Type B pancreatic cell (in vitro differentiated cells): ENCODE results near the gene CHMP3. TPM values are rescaled to one million over a fixed set of nuclear protein-coding genes. Genes with fewer than 3 reads are reported as not detected.

ENCODE experiments used
- DNase-seq: peaks from one replicate; pipeline ENCODE4 v3.0.0; 2021; ENCODE audit warnings: mixed read lengths; ENCODE audit not compliant: unreplicated experiment; ENCODE audit errors: extremely low spot score
- H3K27ac Mint-ChIP-seq: 2 replicates; pipeline ENCODE4 v1.8.0; 2021; ENCODE audit warnings: mild to moderate bottlenecking, mixed read lengths
- H3K27me3 Mint-ChIP-seq: 2 replicates; pipeline ENCODE4 v1.8.0; 2021; ENCODE audit warnings: mixed read lengths
- H3K36me3 Mint-ChIP-seq: 2 replicates; pipeline ENCODE4 v1.8.0; 2021; ENCODE audit warnings: mixed read lengths
- H3K4me1 Mint-ChIP-seq: one replicate; pipeline ENCODE4 v1.8.0; 2021; ENCODE audit warnings: mixed read lengths; ENCODE audit not compliant: unreplicated experiment
- H3K4me3 Mint-ChIP-seq: 2 replicates; pipeline ENCODE4 v1.8.0; 2021; ENCODE audit warnings: mild to moderate bottlenecking, mixed read lengths
- H3K9me3 Mint-ChIP-seq: 2 replicates; pipeline ENCODE4 v1.8.0; 2021; ENCODE audit warnings: mixed read lengths
- long read RNA-seq: library from polyadenylated mRNA; unstranded; transcript quantifications from one replicate; pipeline ENCODE4 v2.0.0, GENCODE V29; 2020
- total RNA-seq: library from RNA; stranded (reverse); gene quantifications from 2 replicates; pipeline ENCODE4 v1.2.1, GENCODE V29; 2021; ENCODE audit warnings: low replicate concordance
- TF ChIP-seq, protein P1 (sequence below): fragments of 200-600 bp; sonication (generic); conservative IDR thresholded peaks from 2 replicates; pipeline ENCODE4 v1.5.0; 2021; ENCODE audit warnings: antibody characterized with exemption, mild to moderate bottlenecking

Gene CHMP3
- total RNA-seq, result 76.4 and 114 TPM in 2 replicates
- long read RNA-seq, transcript CHMP3-203 (5 exons, 1,099 nt), result minor isoform, 5 of 306 reads
- long read RNA-seq, transcript CHMP3-201 (6 exons, 3,171 nt), result major isoform, 264 of 306 reads
- long read RNA-seq, partial matches to known transcripts, result 6 of 306 reads
- long read RNA-seq, other reads (novel, unspliced or antisense), result 31 of 306 reads

DNA sequence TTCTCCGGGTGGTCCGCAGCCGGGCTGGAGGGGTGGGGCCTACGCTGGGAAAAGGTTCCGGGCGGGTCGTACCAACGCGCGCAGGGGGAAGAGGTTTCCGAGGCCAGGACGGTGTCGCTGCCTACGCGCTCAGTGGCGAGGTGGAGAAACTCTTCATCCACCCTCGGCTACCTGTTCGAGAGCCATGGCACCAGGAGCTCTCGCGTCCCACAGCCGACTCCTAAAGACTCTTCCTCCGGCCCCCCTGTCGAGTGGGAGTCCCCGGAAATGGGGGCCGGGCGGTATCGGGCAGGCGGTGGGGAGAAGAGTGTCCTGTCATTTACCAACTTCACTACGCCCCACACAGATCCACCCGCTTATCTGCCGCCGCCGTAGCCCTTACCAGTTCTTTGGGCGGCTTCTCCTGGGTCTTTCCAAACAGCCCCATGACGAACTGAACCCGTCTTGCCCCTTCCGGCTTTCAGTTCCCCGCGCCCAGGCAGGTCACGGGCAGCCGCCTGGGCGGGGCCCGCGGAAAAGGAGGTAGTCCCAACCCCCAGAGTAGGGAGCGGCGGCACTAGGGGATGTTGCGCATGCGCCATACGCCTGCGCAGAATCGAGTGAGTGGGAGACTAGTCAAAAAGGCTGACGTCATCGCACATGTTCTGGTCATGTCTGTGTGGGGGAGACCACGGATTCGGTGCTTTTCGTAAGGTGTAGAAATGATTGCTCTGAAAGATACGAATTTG, at the start of gene CHMP3:
Gene CHMP3, minus strand, starts transcription at position 522 of the 728 bp plus-strand sequence. Its CDS starts 95 bp downstream, at position 427.
- H3K27me3 Mint-ChIP-seq, result peaks cover 15% of the 10 kb centered on the region
- peaks cover 24% of the 10 kb centered on the region for H3K36me3 Mint-ChIP-seq
- peak; percentile 96 for DNase-seq
- H3K27ac Mint-ChIP-seq, result peak within 1 kb of the TSS; percentile 99
- TF ChIP-seq, protein P1, sequence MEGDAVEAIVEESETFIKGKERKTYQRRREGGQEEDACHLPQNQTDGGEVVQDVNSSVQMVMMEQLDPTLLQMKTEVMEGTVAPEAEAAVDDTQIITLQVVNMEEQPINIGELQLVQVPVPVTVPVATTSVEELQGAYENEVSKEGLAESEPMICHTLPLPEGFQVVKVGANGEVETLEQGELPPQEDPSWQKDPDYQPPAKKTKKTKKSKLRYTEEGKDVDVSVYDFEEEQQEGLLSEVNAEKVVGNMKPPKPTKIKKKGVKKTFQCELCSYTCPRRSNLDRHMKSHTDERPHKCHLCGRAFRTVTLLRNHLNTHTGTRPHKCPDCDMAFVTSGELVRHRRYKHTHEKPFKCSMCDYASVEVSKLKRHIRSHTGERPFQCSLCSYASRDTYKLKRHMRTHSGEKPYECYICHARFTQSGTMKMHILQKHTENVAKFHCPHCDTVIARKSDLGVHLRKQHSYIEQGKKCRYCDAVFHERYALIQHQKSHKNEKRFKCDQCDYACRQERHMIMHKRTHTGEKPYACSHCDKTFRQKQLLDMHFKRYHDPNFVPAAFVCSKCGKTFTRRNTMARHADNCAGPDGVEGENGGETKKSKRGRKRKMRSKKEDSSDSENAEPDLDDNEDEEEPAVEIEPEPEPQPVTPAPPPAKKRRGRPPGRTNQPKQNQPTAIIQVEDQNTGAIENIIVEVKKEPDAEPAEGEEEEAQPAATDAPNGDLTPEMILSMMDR, result no peak
- peaks cover 12% of the 10 kb centered on the region for H3K9me3 Mint-ChIP-seq
- H3K4me3 Mint-ChIP-seq, result peak within 1 kb of the TSS; percentile 93
- H3K4me1 Mint-ChIP-seq, result peaks cover 20% of the 10 kb centered on the region

DNA sequence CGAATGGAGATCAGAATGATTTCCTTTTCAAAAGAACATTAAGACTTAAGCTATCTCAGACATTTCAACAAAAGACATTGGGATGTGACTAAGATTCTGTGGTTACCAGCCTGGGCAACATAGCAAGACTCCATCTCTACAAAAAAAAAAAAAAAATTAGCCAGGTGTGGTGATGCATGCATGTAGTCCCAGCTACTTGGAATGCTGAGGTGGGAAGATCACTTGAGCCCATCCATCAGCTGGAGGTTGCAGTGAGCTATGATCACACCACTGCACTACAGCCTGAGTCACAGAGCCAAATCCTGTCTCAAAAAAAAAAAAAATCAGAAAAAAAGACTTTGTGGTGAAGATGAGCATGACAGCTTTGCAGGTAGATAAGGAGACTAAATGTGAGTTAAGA, 47.6 kb upstream of the CHMP3 start:
- H3K4me3 Mint-ChIP-seq, result no peak overlapping the region
- no peaks in the 10 kb centered on the region for H3K9me3 Mint-ChIP-seq
- peaks cover 41% of the 10 kb centered on the region for H3K36me3 Mint-ChIP-seq
- TF ChIP-seq, protein P1, result no peak
- no peaks in the 10 kb centered on the region for H3K4me1 Mint-ChIP-seq
- H3K27me3 Mint-ChIP-seq, result no peaks in the 10 kb centered on the region
- DNase-seq, result no peak
- no peak overlapping the region for H3K27ac Mint-ChIP-seq

DNA sequence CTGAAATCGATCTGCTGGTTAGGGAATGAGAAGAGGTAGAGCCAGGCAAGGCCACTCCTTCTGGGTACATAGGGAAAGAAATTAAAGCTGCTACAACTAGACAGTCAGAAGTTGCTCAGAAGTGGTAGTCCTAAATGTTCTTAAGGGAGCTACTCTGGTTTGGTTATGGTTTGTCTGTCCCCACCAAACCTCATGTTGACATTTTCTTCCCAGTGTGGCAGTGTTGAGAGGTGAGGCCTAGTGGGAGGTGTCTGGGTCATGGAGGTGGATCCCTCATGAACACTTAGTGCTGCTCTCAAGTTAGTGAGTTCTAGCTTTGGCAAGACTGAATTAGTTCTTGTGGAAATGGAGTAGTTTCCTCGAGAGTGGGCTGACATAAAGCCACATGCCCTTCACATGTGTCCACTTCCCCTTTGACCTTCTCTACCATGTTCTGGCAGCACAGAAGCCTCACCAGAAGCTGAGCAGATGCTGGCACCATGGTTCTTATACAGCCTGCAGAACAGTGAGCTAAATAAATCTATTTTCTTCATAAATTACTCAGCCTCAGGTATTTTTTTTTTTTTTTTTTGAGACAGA, 45.7 kb upstream of the CHMP3 start:
- TF ChIP-seq, protein P1, result no peak

DNA sequence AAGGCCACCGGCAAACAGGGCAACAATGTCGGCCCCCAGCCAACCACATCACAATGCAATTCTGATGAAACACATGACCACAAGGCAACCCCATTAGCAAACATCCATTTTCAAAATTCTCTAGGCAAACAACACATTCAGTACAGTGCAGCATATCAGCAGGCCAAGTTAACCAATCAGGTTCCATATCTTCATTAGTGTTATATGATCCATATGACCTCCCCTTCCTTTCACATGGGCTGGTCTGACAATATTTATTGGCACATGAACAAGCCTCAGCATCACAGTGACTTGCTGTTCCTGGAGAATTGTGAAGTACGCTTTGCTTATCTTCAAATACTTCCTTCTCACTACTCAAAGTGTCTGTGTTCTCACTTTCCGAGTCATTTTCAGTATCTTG, 40.7 kb upstream of the CHMP3 start:
- DNase-seq, result no peak
- no peaks in the 10 kb centered on the region for H3K4me1 Mint-ChIP-seq
- no peaks in the 10 kb centered on the region for H3K9me3 Mint-ChIP-seq
- no peaks in the 10 kb centered on the region for H3K27me3 Mint-ChIP-seq
- peaks cover 31% of the 10 kb centered on the region for H3K36me3 Mint-ChIP-seq
- no peak overlapping the region for H3K4me3 Mint-ChIP-seq
- H3K27ac Mint-ChIP-seq, result no peak overlapping the region
- TF ChIP-seq, protein P1, result no peak

More for the DNA sequence above, 45.7 kb upstream of the CHMP3 start:
- Mint-ChIP-seq H3K4me1 (no peaks in the 10 kb centered on the region), H3K4me3 (no peak overlapping the region), H3K36me3 (peaks cover 46% of the 10 kb centered on the region), H3K9me3 (no peaks in the 10 kb centered on the region), H3K27ac (no peak overlapping the region), H3K27me3 (no peaks in the 10 kb centered on the region)
- DNase-seq, result no peak

DNA sequence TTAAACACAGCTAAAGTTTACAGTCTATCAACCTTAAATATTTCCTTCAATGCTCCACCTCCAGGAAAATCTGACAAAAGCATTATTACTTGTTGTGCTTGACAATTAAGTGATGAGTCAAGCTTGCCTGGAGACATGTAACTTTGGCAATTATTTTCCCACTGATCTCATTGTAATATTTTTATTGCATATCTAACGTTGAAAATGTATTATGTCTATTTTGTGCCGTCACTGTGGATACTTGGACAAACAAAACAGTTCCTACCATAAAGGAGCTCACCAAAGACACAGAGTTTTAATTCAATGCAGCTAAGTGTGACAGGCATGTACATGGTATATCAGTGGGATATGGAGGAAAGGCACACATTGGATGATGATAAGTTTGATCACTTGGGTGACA, 35.7 kb upstream of the CHMP3 start:
- Mint-ChIP-seq H3K9me3 (peaks cover 5% of the 10 kb centered on the region), H3K36me3 (peaks cover 13% of the 10 kb centered on the region), H3K4me1 (no peaks in the 10 kb centered on the region), H3K4me3 (no peak overlapping the region), H3K27me3 (no peaks in the 10 kb centered on the region), H3K27ac (no peak overlapping the region)
- TF ChIP-seq, protein P1, result no peak
- no peak for DNase-seq
